A673 (cell line): ENCODE measurements around the gene TSNAXIP1. TPM values are rescaled to one million over a fixed set of nuclear protein-coding genes. Genes with fewer than 3 reads are reported as not detected.

Experiments used
- BruUV-seq: library from RNA; stranded (reverse); fragments of 400-500 nt; replicated peaks from 2 replicates; lab custom pipeline; 2021; lab: Mats Ljungman, UMichigan
- CTCF ChIA-PET: fragments of 300-600 bp; sonication (Branson Sonifier 250); formaldehyde crosslinking; loops from one replicate; lab custom pipeline; 2022; ENCODE audit warnings: antibody characterized with exemption; lab: Charles Lee
- POLR2A ChIA-PET: fragments of 300-600 bp; sonication (Branson Sonifier 250); formaldehyde crosslinking; loops from one replicate; lab custom pipeline; 2022; ENCODE audit warnings: antibody characterized with exemption; ENCODE audit not compliant: low non-redundant PET; lab: Charles Lee
- DNase-seq: peaks from one replicate; pipeline ENCODE4 v3.0.0-alpha.2; 2015; ENCODE audit warnings: low spot score
- H3K27ac ChIP-seq: fragments of 200-600 bp; sonication (generic); 2 replicates; pipeline ENCODE4 v1.5.1; 2016; ENCODE audit warnings: mixed run types, low read depth, mild to moderate bottlenecking, mixed read lengths, antibody characterized with exemption, low read length; ENCODE audit not compliant: poor library complexity, severe bottlenecking
- H3K27me3 ChIP-seq: fragments of 200-600 bp; sonication (generic); replicated peaks from 2 replicates; pipeline ENCODE4 v1.6.1; 2017; ENCODE audit warnings: mixed run types, low read depth, mild to moderate bottlenecking, mixed read lengths, antibody characterized with exemption, low read length; ENCODE audit not compliant: insufficient read depth, poor library complexity
- H3K36me3 ChIP-seq: fragments of 200-600 bp; sonication (generic); 2 replicates; pipeline ENCODE4 v1.6.1; 2016; ENCODE audit warnings: mixed run types, mild to moderate bottlenecking, mixed read lengths, antibody characterized with exemption, low read length; ENCODE audit not compliant: insufficient read depth, poor library complexity, severe bottlenecking
- H3K4me1 ChIP-seq: fragments of 200-600 bp; sonication (generic); 2 replicates; pipeline ENCODE4 v1.6.1; 2017; ENCODE audit warnings: mixed run types, mild to moderate bottlenecking, mixed read lengths, antibody characterized with exemption, low read length; ENCODE audit not compliant: insufficient read depth, poor library complexity, severe bottlenecking
- H3K4me3 ChIP-seq: fragments of 200-600 bp; sonication (generic); 2 replicates; pipeline ENCODE4 v1.5.1; 2016; ENCODE audit warnings: low read depth, mixed run types, mild to moderate bottlenecking, mixed read lengths, low read length; ENCODE audit not compliant: poor library complexity, severe bottlenecking
- H3K9me3 ChIP-seq: fragments of 200-600 bp; sonication (generic); 2 replicates; pipeline ENCODE4 v1.6.1; 2016; ENCODE audit warnings: mixed run types, low read depth, mild to moderate bottlenecking, mixed read lengths, antibody characterized with exemption, low read length; ENCODE audit not compliant: poor library complexity, severe bottlenecking
- CTCF ChIP-seq: fragments of 300-800, 200-600 bp; sonication (generic); conservative IDR thresholded peaks from 2 replicates; pipeline ENCODE4 v1.5.1; 2017; ENCODE audit warnings: low read depth, mild to moderate bottlenecking, antibody characterized with exemption, low read length, moderate library complexity, mixed read lengths
- EZH2 ChIP-seq: fragments of 200-600 bp; sonication (generic); IDR thresholded peaks from 2 replicates; pipeline ENCODE4 v1.6.1; 2017; ENCODE audit warnings: borderline replicate concordance, low read depth, mild to moderate bottlenecking, mixed read lengths, antibody characterized with exemption, low read length; ENCODE audit not compliant: poor library complexity, severe bottlenecking
- intact Hi-C: fragments of 100-400 bp; cut with micrococcal nuclease; formaldehyde crosslinking; loops from one replicate; pipeline ENCODE4 v1.10.0; 2022; ENCODE audit not compliant: unreplicated experiment
- total RNA-seq: library from RNA; stranded (reverse); gene quantifications from 2 replicates; pipeline ENCODE4 v1.2.3, GENCODE V29; 2021

TSNAXIP1 gene
- total RNA-seq, 1 experiment from 2014 or later: 1.0 TPM

- intact Hi-C loops: no loop called here
- Histone ChIP-seq H3K4me1 (peaks cover 14% of the 10 kb centered on the region), H3K36me3 (peaks cover 15% of the 10 kb centered on the region), H3K9me3 (no peaks in the 10 kb centered on the region), H3K4me3 (no peak overlapping the region), H3K27ac (no peak overlapping the region), H3K27me3 (no peaks in the 10 kb centered on the region)
- ChIA-PET CTCF (interaction anchor here (0.7 kb wide), 1 partner anchor 13 kb away, joined by 4 read pairs; no protein-coding TSS in a partner anchor), POLR2A (interaction anchor here (0.7 kb wide), 1 partner anchor 156 kb away, joined by 16 read pairs; no protein-coding TSS in a partner anchor)
- TF ChIP-seq CTCF (no peak), EZH2 (no peak)
- no TSS peak for BruUV-seq
- DNase-seq: no peak
Measured at GRCh38 chr16:67803894-67804293, 2.8 kb upstream of the TSNAXIP1 start.

GRCh38 chr16:67804853-67805542 is 1.7 kb upstream of the TSNAXIP1 start:
- peaks cover 15% of the 10 kb centered on the region for H3K36me3 ChIP-seq
- CTCF ChIA-PET: no interaction called here
- no peaks in the 10 kb centered on the region for H3K9me3 ChIP-seq
- no peak for DNase-seq
- intact Hi-C loops: loop anchor here (5.0 kb wide), 1 partner anchor 133 kb away; no protein-coding TSS in a partner anchor
- peak overlapping the region; percentile 78 for H3K4me3 ChIP-seq
- H3K27me3 ChIP-seq: no peaks in the 10 kb centered on the region
- H3K4me1 ChIP-seq: peaks cover 14% of the 10 kb centered on the region
- TF ChIP-seq EZH2 (no peak), CTCF (no peak)
- POLR2A ChIA-PET: no interaction called here
- H3K27ac ChIP-seq: peak overlapping the region; percentile 83
- TSS peak; percentile 47 for BruUV-seq

- no peak for DNase-seq
- POLR2A ChIA-PET: interaction anchor here (0.6 kb wide), 1 partner anchor 146 kb away, joined by 3 read pairs; the partner anchor contains the start of gene ACD
Measured at GRCh38 chr16:67805718-67806427, 816 bp upstream of the TSNAXIP1 start.

More at GRCh38 chr16:67805718-67806427, 816 bp upstream of the TSNAXIP1 start:
- intact Hi-C loops: loop anchor here (5.0 kb wide), 1 partner anchor 134 kb away; no protein-coding TSS in a partner anchor
- Histone ChIP-seq H3K4me1 (peaks cover 14% of the 10 kb centered on the region), H3K36me3 (peaks cover 15% of the 10 kb centered on the region), H3K27me3 (no peaks in the 10 kb centered on the region), H3K4me3 (peak overlapping the region; percentile 78), H3K27ac (peak overlapping the region; percentile 83), H3K9me3 (no peaks in the 10 kb centered on the region)
- CTCF ChIA-PET: interaction anchor here (1.0 to 1.2 kb wide), 3 partner anchors 9 to 13 kb away, joined by 5 to 18 read pairs (median 9); no protein-coding TSS in a partner anchor
- TF ChIP-seq CTCF (no peak), EZH2 (no peak)
- BruUV-seq: no TSS peak
